SK-N-SH (cell line): ENCODE data around the gene FAM76A.

Source experiments
- ELF1 ChIP-seq: IDR thresholded peaks from 2 replicates; pipeline ENCODE4 v1.4.0; 2012
- GATA2 ChIP-seq: sonication (generic); formaldehyde crosslinking; IDR thresholded peaks from 2 replicates; pipeline ENCODE4 v1.5.0; 2020; ENCODE audit warnings: mild to moderate bottlenecking, missing genetic modification reagents
- MXI1 ChIP-seq: IDR thresholded peaks from 2 replicates; pipeline ENCODE4 v1.6.1; 2012; ENCODE audit warnings: mild to moderate bottlenecking, low read depth, low read length, improper control_type of control experiment
- NFIC ChIP-seq: IDR thresholded peaks from 2 replicates; pipeline ENCODE4 v1.4.0; 2012; ENCODE audit warnings: borderline replicate concordance
- POLR2AphosphoS5 ChIP-seq: IDR thresholded peaks from 2 replicates; pipeline ENCODE4 v1.6.1; 2012; ENCODE audit warnings: low read depth, low read length
- RAD21 ChIP-seq: IDR thresholded peaks from 2 replicates; pipeline ENCODE4 v1.6.1; 2012; ENCODE audit warnings: mild to moderate bottlenecking, low read length
- RXRA ChIP-seq: IDR thresholded peaks from 2 replicates; pipeline ENCODE4 v1.4.0; 2012; ENCODE audit warnings: low read depth, mild to moderate bottlenecking, borderline replicate concordance
- SMC3 ChIP-seq: IDR thresholded peaks from 2 replicates; pipeline ENCODE4 v1.6.1; 2012; ENCODE audit warnings: low read depth, low read length, improper control_type of control experiment
- TAF1 ChIP-seq: IDR thresholded peaks from 2 replicates; pipeline ENCODE4 v1.6.1; 2012; ENCODE audit warnings: low read depth, mild to moderate bottlenecking, low read length, moderate library complexity, borderline replicate concordance
- YY1 ChIP-seq: IDR thresholded peaks from 2 replicates; pipeline ENCODE4 v1.4.0; 2012; ENCODE audit warnings: low read depth, mild to moderate bottlenecking
- TF ChIP-seq, protein P1 (sequence below): IDR thresholded peaks from 2 replicates; pipeline ENCODE4 v1.6.1; 2012; ENCODE audit warnings: mild to moderate bottlenecking, low read depth, low read length, moderate library complexity
- TF ChIP-seq, protein P2 (sequence below): fragments of 200-600 bp; sonication (generic); IDR thresholded peaks from 2 replicates; pipeline ENCODE4 v1.6.1; 2017; ENCODE audit warnings: antibody characterized with exemption, mild to moderate bottlenecking, moderate library complexity

DNA sequence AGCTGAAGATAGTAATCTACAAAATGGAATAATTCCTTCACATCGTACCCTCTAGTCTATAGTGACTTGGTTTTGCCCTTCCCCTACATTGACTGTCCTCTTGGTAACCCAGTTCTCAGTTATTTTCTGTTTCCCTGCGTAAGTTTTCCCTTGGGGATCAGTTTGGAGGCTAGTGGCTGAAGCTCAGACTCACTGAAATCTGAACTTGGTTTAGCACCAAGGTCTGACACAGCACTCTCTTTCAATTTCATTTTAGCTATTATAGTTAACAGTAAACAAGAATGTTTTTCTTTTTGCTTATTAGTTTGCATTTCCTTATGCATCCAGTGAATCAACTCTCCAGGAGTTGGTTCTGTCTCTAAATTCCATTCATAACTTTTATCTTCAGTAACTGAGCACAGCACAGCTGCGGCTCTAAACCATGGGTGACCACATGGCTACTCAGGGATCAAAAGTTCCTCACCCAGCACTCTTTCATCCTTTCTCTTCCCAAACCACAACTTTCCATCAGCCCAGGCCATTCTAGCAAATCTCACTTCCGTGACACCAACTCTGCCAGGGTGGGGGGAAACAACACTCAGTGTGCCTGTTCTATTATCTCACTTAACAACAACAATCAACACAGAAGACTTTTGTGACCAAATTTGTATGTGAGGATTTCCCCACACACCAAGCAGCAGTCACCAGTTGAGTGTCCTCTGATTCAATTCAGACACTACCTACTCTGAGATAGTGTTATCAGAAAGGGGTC, 36.2 kb upstream of the FAM76A start:
- TF ChIP-seq YY1 (no peak), RXRA (no peak), ELF1 (no peak), NFIC (no peak), GATA2 (CRISPR knock-in tag) (no peak), TAF1 (no peak), POLR2AphosphoS5 (no peak), MXI1 (no peak), RAD21 (no peak), SMC3 (no peak)
- TF ChIP-seq, protein P1, sequence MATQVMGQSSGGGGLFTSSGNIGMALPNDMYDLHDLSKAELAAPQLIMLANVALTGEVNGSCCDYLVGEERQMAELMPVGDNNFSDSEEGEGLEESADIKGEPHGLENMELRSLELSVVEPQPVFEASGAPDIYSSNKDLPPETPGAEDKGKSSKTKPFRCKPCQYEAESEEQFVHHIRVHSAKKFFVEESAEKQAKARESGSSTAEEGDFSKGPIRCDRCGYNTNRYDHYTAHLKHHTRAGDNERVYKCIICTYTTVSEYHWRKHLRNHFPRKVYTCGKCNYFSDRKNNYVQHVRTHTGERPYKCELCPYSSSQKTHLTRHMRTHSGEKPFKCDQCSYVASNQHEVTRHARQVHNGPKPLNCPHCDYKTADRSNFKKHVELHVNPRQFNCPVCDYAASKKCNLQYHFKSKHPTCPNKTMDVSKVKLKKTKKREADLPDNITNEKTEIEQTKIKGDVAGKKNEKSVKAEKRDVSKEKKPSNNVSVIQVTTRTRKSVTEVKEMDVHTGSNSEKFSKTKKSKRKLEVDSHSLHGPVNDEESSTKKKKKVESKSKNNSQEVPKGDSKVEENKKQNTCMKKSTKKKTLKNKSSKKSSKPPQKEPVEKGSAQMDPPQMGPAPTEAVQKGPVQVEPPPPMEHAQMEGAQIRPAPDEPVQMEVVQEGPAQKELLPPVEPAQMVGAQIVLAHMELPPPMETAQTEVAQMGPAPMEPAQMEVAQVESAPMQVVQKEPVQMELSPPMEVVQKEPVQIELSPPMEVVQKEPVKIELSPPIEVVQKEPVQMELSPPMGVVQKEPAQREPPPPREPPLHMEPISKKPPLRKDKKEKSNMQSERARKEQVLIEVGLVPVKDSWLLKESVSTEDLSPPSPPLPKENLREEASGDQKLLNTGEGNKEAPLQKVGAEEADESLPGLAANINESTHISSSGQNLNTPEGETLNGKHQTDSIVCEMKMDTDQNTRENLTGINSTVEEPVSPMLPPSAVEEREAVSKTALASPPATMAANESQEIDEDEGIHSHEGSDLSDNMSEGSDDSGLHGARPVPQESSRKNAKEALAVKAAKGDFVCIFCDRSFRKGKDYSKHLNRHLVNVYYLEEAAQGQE = no peak
- TF ChIP-seq, protein P2, sequence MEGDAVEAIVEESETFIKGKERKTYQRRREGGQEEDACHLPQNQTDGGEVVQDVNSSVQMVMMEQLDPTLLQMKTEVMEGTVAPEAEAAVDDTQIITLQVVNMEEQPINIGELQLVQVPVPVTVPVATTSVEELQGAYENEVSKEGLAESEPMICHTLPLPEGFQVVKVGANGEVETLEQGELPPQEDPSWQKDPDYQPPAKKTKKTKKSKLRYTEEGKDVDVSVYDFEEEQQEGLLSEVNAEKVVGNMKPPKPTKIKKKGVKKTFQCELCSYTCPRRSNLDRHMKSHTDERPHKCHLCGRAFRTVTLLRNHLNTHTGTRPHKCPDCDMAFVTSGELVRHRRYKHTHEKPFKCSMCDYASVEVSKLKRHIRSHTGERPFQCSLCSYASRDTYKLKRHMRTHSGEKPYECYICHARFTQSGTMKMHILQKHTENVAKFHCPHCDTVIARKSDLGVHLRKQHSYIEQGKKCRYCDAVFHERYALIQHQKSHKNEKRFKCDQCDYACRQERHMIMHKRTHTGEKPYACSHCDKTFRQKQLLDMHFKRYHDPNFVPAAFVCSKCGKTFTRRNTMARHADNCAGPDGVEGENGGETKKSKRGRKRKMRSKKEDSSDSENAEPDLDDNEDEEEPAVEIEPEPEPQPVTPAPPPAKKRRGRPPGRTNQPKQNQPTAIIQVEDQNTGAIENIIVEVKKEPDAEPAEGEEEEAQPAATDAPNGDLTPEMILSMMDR = no peak
